ENCODE results near the gene NTSR2.

GRCh38 chr2:11652553-11652952 lies 17.4 kb downstream of the NTSR2 start:
- TF ChIP-seq CTCF (IDR thresholded peaks at IDR 0.05) (no peak), POLR2A (IDR thresholded peaks at IDR 0.05) (no peak)

All from transverse colon (tissue), 3 donors.